DND-41 (cell line): ENCODE measurements around the gene ELN.

Experiments
- ATAC-seq: fragments of 200-7000 bp; cut with Tn5 transposase; 3 replicates; pipeline ENCODE4 v1.9.1; 2021; ENCODE audit warnings: low read depth; ENCODE audit not compliant: insufficient read depth
- DNase-seq: peaks from one replicate; pipeline ENCODE4 v3.0.0-alpha.2; 2020
- H2AFZ ChIP-seq: 2 replicates; pipeline ENCODE4 v1.6.0; 2012; ENCODE audit warnings: low read depth, low read length
- H3K27ac ChIP-seq: 2 replicates; pipeline ENCODE4 v1.5.1; 2012; ENCODE audit warnings: low read length, inconsistent platforms
- H3K27me3 ChIP-seq: fragments of 200-600 bp; sonication (generic); 2 replicates; pipeline ENCODE4 v1.6.0; 2012; ENCODE audit warnings: low read length, mild to moderate bottlenecking, inconsistent platforms; ENCODE audit not compliant: insufficient read depth, poor library complexity
- H3K36me3 ChIP-seq: 2 replicates; pipeline ENCODE4 v1.5.1; 2012; ENCODE audit warnings: low read length, inconsistent platforms; ENCODE audit not compliant: insufficient read depth
- H3K4me1 ChIP-seq: 2 replicates; pipeline ENCODE4 v1.5.1; 2012; ENCODE audit warnings: mild to moderate bottlenecking, low read length; ENCODE audit not compliant: insufficient read depth
- H3K4me2 ChIP-seq: 2 replicates; pipeline ENCODE4 v1.6.0; 2012; ENCODE audit warnings: mild to moderate bottlenecking, moderate library complexity, low read length, inconsistent platforms; ENCODE audit not compliant: insufficient read depth
- H3K4me3 ChIP-seq, 2 experiments: fragments of 200-600 bp in 1 of 2; shearing (Covaris generic) in 1 of 2; 2 replicates each; pipeline ENCODE4 v1.5.1; 2012 to 2016; ENCODE audit warnings: inconsistent platforms in 2 of 2, low read length in 2 of 2, mild to moderate bottlenecking in 2 of 2, low read depth in 1 of 2, moderate library complexity in 1 of 2
- H3K79me2 ChIP-seq: 2 replicates; pipeline ENCODE4 v1.6.0; 2012; ENCODE audit warnings: low read length, inconsistent platforms; ENCODE audit not compliant: insufficient read depth
- H3K9ac ChIP-seq: 2 replicates; pipeline ENCODE4 v1.6.0; 2012; ENCODE audit warnings: low read depth, mild to moderate bottlenecking, inconsistent platforms, low read length, moderate library complexity
- H3K9me3 ChIP-seq: 2 replicates; pipeline ENCODE4 v1.5.1; 2012; ENCODE audit warnings: low read length, moderate library complexity, mild to moderate bottlenecking, inconsistent platforms; ENCODE audit not compliant: insufficient read depth, severe bottlenecking
- H4K20me1 ChIP-seq: 2 replicates; pipeline ENCODE4 v1.6.0; 2012; ENCODE audit warnings: low read length; ENCODE audit not compliant: insufficient read depth
- EZH2 ChIP-seq: IDR thresholded peaks from 3 replicates; pipeline ENCODE4 v1.6.1; 2012; ENCODE audit warnings: borderline replicate concordance, low read depth, mild to moderate bottlenecking, moderate library complexity, low read length, inconsistent platforms; ENCODE audit not compliant: severe bottlenecking
- TF ChIP-seq, protein P1 (sequence below): IDR thresholded peaks from 2 replicates; pipeline ENCODE4 v1.5.1; 2012; ENCODE audit warnings: borderline replicate concordance, low read length, moderate library complexity, mild to moderate bottlenecking; ENCODE audit not compliant: poor library complexity, severe bottlenecking; ENCODE audit errors: extremely low read depth

Gene ELN

DNA sequence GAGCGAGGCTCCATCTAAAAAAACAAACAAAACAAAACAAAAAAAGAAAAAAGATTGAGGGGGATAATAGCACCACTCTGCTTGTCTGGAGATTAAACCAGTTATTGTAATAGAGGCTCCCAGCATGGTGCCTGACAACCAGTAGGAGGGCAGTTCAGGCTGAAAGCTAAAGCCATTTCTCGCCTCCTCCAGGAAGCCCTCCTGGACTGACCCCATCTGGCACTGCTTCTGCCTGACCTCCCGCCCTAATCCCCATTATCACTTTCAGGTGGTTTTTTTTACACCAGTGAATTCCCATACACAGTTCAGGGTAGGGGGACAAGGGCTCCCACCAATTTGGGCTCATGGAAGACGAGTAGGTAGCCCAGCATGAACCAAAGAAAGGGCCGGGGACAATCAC, 8.8 kb upstream of the ELN start:
- H3K4me1 ChIP-seq, result no peaks in the 10 kb centered on the region
- no peak overlapping the region for H3K27ac ChIP-seq
- no peak for TF ChIP-seq EZH2
- TF ChIP-seq, protein P1, sequence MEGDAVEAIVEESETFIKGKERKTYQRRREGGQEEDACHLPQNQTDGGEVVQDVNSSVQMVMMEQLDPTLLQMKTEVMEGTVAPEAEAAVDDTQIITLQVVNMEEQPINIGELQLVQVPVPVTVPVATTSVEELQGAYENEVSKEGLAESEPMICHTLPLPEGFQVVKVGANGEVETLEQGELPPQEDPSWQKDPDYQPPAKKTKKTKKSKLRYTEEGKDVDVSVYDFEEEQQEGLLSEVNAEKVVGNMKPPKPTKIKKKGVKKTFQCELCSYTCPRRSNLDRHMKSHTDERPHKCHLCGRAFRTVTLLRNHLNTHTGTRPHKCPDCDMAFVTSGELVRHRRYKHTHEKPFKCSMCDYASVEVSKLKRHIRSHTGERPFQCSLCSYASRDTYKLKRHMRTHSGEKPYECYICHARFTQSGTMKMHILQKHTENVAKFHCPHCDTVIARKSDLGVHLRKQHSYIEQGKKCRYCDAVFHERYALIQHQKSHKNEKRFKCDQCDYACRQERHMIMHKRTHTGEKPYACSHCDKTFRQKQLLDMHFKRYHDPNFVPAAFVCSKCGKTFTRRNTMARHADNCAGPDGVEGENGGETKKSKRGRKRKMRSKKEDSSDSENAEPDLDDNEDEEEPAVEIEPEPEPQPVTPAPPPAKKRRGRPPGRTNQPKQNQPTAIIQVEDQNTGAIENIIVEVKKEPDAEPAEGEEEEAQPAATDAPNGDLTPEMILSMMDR, result no peak

DNA sequence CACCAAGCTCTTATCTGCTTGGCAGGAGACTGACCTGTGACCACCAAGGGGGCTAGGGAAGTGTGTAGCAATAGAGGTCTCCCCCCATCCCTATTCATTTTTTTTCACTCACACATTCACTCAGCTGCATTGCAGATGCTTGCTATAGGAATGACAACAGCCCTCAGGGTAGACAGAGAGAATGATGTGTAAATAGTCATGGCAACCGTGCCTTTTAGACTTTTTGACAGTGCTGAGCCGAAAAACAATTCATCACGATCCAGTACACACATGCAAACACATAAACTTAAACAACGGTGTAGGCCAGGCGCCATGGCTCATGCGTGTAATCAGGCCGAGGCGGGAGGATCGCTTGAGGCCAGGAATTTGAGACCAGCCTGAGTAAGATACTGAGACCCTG, 7.6 kb upstream of the ELN start:
- H2AFZ ChIP-seq, result no peak overlapping the region
- no peak overlapping the region for H3K27ac ChIP-seq
- H3K9me3 ChIP-seq, result no peaks in the 10 kb centered on the region
- TF ChIP-seq, protein P1, result no peak
- no peak for TF ChIP-seq EZH2
- ATAC-seq (no peak), DNase-seq (no peak)
- H3K36me3 ChIP-seq, result no peaks in the 10 kb centered on the region
- H3K4me1 ChIP-seq, result no peaks in the 10 kb centered on the region
- no peak overlapping the region for H3K4me2 ChIP-seq
- peaks cover 3% of the 10 kb centered on the region for H3K27me3 ChIP-seq
- no peak overlapping the region for H3K4me3 ChIP-seq
- H3K79me2 ChIP-seq, result no peaks in the 10 kb centered on the region
- no peak overlapping the region for H3K9ac ChIP-seq
- no peaks in the 10 kb centered on the region for H4K20me1 ChIP-seq

More for the DNA sequence above, 8.8 kb upstream of the ELN start:
- no peaks in the 10 kb centered on the region for H3K9me3 ChIP-seq
- no peaks in the 10 kb centered on the region for H3K79me2 ChIP-seq
- no peak overlapping the region for H3K4me2 ChIP-seq
- H3K4me3 ChIP-seq, result no peak overlapping the region
- H3K36me3 ChIP-seq, result no peaks in the 10 kb centered on the region
- no peak for ATAC-seq
- H3K27me3 ChIP-seq, result peaks cover 3% of the 10 kb centered on the region
- no peaks in the 10 kb centered on the region for H4K20me1 ChIP-seq
- no peak for DNase-seq
- H2AFZ ChIP-seq, result no peak overlapping the region
- H3K9ac ChIP-seq, result no peak overlapping the region

DNA sequence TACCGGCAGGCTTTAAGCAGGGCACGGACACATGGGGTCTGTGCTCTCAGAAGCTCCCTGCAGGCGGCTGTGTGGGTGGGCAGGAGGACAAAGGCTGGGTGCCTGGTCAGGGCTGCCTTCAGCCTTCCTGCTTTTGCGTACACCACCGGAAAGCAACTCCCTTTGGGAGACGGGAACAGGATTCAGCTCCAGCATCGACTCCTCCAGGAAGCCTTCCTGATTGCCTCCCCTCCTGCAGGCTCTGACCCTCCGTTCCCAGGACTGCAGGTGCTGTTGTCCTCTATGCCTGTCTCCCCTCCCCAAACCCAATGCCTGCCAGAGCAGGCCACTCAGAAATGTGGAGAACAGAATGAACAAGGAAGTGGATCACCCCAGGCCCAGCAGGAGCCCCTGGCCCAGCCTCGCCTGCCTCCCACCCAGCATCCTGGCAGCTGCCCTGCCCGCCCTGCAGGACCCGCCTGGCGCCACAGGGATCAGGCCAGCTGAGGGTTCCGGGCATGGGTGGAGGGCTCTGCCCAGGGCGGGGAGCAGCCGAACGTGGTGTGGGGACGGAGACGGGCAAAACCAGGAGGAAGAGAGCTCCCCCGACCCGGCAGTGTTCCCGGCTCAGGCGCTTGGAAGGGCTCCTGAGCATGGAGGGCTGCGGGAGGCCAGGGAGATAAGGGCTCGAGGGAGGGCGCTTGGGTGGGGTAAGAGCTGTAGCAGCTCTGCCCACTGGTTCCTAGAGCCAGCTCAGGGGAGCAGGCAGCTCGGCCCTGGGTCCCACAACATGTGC, 6.2 kb upstream of the ELN start:
- no peak for ATAC-seq
- no peaks in the 10 kb centered on the region for H4K20me1 ChIP-seq
- no peak overlapping the region for H3K27ac ChIP-seq
- no peaks in the 10 kb centered on the region for H3K79me2 ChIP-seq
- H2AFZ ChIP-seq, result no peak overlapping the region
- H3K27me3 ChIP-seq, result peaks cover 11% of the 10 kb centered on the region
- no peaks in the 10 kb centered on the region for H3K36me3 ChIP-seq
- H3K4me3 ChIP-seq, result no peak overlapping the region
- no peak overlapping the region for H3K4me2 ChIP-seq
- no peaks in the 10 kb centered on the region for H3K9me3 ChIP-seq
- no peaks in the 10 kb centered on the region for H3K4me1 ChIP-seq
- H3K9ac ChIP-seq, result no peak overlapping the region
- no peak for TF ChIP-seq EZH2
- TF ChIP-seq, protein P1, result no peak
- DNase-seq, result no peak
